Neural progenitor cell (in vitro differentiated cells): ENCODE measurements around the gene CHRNA1.

ENCODE experiments used
- CTCF ChIP-seq: fragments of 200-600 bp; sonication (generic); IDR thresholded peaks from 2 replicates; pipeline ENCODE4 v1.5.1; 2017; ENCODE audit warnings: antibody characterized with exemption, mild to moderate bottlenecking
- EZH2phosphoT487 ChIP-seq: fragments of 200-600 bp; sonication (generic); IDR thresholded peaks from 2 replicates; pipeline ENCODE4 v1.6.1; 2017; ENCODE audit warnings: antibody characterized with exemption

- TF ChIP-seq CTCF (no peak), EZH2phosphoT487 (no peak)
Observed at GRCh38 chr2:174791020-174791419, 26.7 kb upstream of the CHRNA1 start.
